PFSK-1 (cell line): ENCODE results near the gene BATF3.

ENCODE experiments used
- POLR2AphosphoS5 ChIP-seq: IDR thresholded peaks from 2 replicates; pipeline ENCODE4 v1.6.1; 2012; ENCODE audit warnings: low read depth, mild to moderate bottlenecking, control low read depth, low read length, moderate library complexity
- SIN3A ChIP-seq: IDR thresholded peaks from 2 replicates; pipeline ENCODE4 v1.6.1; 2012; ENCODE audit warnings: mild to moderate bottlenecking, low read length, moderate library complexity, borderline replicate concordance; ENCODE audit not compliant: insufficient read depth
- TF ChIP-seq, protein P1 (sequence below), 2 experiments: IDR thresholded peaks; 2 replicates each; pipeline versions ENCODE4 v1.6.1 to v1.8.0; 2011 to 2012; ENCODE audit warnings: low read depth in 2 of 2, low read length in 2 of 2, control low read depth in 1 of 2, inconsistent platforms in 1 of 2, mild to moderate bottlenecking in 1 of 2, moderate library complexity in 1 of 2; ENCODE audit not compliant: insufficient read depth in 1 of 2

DNA sequence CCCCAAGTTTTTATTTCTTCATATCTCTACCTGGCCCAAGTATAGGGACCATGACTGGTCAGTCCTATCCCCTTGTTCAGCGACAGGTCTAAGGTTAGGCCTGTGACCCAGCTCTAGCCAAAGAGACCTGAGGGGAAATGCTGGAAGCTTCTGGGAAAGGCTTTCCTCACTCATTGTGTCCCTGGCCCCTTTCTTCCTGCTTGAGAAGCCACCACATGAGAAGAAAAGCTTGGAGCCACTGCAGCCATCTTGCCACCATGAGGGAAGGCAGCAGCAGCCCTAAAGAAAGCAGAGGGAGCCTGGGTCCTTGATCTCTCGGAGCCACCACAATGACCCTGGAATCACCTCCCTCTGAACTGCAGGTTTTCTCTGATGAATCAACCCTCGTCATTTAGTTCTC, 47.7 kb downstream of the BATF3 start:
- TF ChIP-seq, protein P1, sequence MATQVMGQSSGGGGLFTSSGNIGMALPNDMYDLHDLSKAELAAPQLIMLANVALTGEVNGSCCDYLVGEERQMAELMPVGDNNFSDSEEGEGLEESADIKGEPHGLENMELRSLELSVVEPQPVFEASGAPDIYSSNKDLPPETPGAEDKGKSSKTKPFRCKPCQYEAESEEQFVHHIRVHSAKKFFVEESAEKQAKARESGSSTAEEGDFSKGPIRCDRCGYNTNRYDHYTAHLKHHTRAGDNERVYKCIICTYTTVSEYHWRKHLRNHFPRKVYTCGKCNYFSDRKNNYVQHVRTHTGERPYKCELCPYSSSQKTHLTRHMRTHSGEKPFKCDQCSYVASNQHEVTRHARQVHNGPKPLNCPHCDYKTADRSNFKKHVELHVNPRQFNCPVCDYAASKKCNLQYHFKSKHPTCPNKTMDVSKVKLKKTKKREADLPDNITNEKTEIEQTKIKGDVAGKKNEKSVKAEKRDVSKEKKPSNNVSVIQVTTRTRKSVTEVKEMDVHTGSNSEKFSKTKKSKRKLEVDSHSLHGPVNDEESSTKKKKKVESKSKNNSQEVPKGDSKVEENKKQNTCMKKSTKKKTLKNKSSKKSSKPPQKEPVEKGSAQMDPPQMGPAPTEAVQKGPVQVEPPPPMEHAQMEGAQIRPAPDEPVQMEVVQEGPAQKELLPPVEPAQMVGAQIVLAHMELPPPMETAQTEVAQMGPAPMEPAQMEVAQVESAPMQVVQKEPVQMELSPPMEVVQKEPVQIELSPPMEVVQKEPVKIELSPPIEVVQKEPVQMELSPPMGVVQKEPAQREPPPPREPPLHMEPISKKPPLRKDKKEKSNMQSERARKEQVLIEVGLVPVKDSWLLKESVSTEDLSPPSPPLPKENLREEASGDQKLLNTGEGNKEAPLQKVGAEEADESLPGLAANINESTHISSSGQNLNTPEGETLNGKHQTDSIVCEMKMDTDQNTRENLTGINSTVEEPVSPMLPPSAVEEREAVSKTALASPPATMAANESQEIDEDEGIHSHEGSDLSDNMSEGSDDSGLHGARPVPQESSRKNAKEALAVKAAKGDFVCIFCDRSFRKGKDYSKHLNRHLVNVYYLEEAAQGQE (IDR thresholded peaks at IDR 0.05; ENCODE audit: insufficient read depth in 1 of 2, low read depth in 2 of 2, low read length in 2 of 2), result no peak
- TF ChIP-seq POLR2AphosphoS5, result no peak
- no peak for TF ChIP-seq SIN3A
